Stimulated activated CD4-positive, alpha-beta T cell treated with anti-CD3 and anti-CD28 coated beads, Interleukin-1b, Interleukin-23, amount 100 ng/mL, for 24 hours (primary cell): ENCODE results near the gene OTUB1.

Experiments
- DNase-seq, 4 experiments: peaks; one replicate each; pipeline ENCODE4 v3.0.0-alpha.2; 2020; ENCODE audit warnings: low read depth in 4 of 4, low spot score in 1 of 4

Gene OTUB1

GRCh38 chr11:64022125-64022784 is 36.0 kb downstream of the OTUB1 start:
- DNase-seq: no peak

DNA sequence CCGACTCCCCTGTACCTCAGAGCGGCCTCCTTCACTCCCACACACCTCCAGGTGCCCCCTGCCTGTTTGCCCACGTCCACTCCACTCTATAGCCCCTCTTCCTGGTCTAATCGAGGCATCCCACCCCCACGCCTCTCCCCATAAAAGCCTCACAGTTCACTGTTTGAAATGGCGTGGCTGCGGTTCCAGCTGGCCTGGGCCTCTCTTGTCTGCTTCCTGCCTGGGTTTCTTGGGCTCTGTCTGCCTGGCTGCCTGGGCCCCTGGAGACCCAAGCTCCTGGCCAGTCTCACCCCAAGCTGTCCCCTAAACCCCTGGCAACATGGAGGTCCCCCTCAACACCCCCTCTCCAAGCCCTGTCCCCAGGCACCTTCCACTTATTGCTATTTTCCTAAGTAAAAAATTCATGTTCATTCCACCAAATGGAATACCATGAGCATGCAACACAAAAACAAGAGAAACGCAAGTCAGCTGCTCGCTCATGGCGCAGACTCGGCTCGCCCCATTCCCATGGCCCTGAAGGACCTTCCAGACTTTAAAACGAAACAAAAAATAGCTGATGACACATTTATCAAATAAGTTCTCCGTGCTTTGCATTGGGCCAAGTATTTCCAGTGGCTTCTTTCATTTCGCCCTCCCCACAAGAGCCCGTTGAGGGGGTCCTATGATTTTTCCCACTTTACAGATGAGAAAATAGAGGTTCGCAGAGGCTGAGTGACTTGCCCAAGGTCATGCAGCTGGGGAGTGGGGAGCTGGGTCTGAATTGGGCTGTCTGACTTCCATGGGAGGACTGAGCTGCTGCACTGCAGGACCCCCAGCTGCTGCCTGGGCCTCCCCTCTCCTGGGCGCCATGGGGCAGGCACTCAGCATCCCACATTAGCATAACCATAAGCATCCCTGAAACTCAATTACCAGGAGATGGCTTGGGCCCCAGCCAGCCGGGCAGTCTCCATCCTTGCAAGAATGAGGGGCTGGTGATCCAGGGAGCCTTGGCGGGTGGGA is 37.8 kb downstream of the OTUB1 start:
- no peak for DNase-seq

DNA sequence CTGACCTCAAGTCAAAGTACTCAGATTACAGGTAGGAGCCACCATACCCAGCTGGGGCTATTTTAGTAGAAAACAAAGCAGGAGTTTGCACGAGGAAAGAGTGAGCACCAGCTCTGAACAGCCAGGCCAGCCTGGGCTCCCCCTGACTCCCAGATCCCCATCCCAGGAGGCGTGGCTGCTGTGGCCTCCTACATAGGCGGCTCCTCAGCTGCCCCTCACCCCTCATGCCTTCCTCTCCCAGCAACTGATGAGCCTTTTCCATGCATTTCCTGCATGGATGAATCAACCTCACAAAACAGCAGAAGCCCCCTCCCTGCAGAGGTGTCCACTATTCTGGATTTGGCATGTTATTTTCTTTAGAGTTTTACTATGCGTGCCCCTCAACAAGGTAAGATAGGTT is 39.0 kb downstream of the OTUB1 start:
- DNase-seq: no peak

DNA sequence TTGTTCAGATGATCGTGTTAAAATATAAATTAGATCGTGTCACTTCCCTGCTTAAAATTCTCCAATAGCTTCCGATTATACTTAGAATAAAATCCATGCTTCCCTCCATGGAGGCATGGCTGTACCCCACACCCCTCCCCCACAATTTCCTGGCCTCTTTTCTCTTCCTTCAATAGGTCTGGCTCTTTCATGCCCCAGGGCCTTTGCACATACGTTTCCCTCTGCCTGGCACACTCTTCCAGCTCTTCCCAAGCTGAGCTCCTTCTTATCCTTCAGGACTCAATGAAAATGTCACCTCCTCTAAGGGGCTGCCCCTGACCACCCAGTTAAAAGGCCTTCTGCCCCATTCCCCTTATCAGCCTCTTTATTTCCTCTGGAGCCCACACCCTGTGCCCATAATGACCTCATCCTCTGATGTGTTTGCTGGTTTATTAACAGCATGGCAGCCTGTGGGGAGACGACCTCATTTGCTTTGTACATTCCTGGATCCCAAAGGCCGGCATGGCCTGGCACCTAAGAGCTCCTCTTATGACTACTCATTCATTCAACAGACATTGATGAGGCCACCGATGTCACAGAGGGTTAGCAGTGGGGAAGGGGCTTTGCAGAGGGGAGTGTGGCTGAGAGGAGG is 40.5 kb downstream of the OTUB1 start:
- no peak for DNase-seq

- no peak for DNase-seq
Measured at GRCh38 chr11:64027651-64028397, 41.6 kb downstream of the OTUB1 start.

- DNase-seq: no peak
Measured at GRCh38 chr11:64028398-64029115, 42.3 kb downstream of the OTUB1 start.

- DNase-seq: no peak
Measured at GRCh38 chr11:64029773-64030172, 43.5 kb downstream of the OTUB1 start.

DNA sequence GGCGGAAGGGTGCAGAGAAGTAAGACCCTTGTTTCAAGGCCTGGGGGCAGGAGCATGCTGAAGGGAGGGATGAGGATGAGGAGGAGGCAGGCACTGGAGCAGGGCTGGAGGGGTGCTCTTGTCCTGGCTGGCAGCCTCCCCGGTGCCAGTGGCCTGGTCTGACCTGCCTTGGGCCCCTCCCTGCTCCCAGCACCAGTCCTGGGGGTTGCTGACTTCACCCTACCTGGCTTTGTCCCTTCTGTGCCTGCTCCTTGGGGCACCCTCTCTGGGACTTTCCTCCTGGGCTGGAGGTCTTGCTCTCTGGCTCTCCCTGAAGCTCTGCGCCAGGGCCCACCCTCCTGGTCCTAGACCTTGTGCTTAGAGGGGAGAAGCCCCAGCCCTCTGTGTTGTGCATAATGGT is 44.8 kb downstream of the OTUB1 start:
- no peak for DNase-seq

GRCh38 chr11:64032050-64032449 is 45.8 kb downstream of the OTUB1 start:
- no peak for DNase-seq

GRCh38 chr11:64034411-64034811 is 48.2 kb downstream of the OTUB1 start:
- DNase-seq: no peak

DNA sequence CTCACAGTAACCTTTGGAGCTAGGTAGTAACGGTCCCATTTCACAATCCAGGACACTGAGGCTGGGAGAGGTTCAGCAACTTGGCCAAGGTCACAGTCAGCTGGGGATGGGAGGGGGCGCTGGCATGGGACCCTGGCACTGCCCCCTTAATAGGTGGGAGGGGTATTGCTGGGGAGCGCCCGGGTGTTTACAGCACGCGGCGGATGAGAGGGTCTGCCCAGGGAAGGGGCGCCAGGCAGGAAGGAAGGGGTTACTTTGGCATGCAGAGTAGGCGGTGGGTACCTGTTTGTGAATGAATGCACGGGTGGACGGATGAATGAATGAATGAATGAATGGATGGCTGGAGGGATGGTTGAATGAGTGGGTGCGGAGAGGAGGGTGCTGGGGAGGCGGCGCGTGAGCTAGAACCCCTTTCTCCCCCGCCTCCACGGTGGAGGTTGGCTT is 48.9 kb downstream of the OTUB1 start:
- DNase-seq: no peak

DNA sequence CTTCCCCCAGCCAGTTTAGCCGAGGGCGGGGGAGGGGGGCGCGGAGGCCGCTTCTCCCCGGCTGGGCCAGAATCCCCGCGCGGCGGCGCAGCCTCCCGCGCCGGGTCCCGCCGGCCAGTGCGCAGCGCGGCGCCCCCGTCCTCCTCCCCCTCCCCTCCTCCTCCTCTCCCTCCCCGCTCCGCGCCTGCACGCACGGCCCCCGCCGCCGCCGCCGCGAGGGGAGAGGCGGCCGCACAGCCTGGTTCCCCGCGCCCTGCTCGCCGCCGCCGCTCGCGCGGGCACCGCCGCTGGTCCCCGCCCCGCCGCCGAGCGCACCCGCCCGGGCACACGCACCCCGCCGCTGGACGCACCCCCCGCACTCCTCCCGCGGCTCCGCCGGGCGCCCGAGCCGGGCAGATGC is 49.3 kb downstream of the OTUB1 start, which contains the start of gene FLRT1:
FLRT1 (plus strand) TSS at position 356 of the 400 bp plus-strand sequence. CDS start 80,337 bp downstream, outside the sequence.
- DNase-seq: no peak

- no peak for DNase-seq
Measured at GRCh38 chr11:64036087-64037026, 50.1 kb downstream of the OTUB1 start.

DNA sequence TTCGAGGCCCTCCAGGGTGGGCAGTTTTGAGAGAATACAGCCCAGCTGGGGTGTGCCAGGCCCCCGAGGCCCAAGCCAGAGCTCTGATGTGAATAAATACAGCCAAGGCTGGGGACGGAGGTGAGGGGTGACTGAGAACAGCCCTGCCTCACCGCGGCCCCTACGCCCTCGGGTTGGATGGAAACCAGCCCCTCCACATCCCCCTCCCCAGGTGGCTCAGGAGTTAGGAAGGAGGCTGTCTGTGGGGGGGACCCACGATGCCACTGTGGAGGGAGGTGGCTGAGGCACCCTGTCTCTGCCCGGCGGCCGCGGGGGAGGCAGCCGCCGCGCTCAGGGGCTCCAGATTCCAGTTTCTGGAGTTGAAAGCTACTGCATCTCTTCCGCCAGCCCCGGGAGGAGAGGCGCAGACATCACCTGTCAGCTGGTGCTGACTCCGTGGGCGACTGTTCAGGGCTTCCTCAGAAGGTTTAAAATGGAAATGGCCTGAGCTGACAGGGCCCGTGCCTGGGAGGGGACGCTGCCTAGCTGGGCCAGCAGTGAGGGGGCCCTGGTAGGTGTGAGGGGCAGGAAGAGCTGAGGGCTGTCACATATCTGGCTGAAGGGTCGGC is 50.9 kb downstream of the OTUB1 start:
- no peak for DNase-seq

GRCh38 chr11:64038500-64038899 is 52.3 kb downstream of the OTUB1 start:
- DNase-seq: no peak

DNA sequence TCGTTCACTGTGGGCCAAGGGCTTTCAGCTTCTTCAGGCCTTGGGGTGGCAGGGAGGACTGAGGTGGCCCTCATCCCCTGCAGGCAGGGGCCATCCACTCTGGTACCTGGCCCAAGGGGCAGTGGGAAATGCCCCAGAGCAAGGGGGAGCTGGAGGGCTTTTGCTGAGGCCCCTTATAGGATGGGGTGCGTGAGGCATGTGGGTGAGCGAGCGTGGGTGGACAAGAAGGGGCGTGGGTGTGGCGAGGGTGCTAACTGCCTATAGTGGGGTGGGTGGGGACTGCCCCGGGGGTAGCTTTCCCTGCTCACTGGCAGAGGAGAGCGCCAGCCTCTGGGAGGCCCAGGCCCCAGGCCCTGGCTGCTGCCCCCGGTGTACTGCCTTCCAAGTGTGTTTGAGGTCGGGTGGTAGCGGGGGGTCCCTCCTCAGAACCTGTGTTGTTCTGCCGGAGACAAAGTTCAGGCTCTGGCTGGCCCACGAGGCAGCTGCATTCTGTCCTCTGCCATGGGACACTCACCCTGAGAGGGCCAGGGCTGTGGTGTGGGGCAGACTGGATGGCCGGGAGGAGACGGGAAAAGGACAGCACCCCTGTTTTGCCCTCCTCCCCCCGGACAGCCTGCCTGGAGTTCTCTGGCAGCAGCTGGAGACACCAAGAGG is 52.9 kb downstream of the OTUB1 start:
- DNase-seq: no peak

GRCh38 chr11:64040684-64041322 is 54.6 kb downstream of the OTUB1 start:
- DNase-seq: no peak

DNA sequence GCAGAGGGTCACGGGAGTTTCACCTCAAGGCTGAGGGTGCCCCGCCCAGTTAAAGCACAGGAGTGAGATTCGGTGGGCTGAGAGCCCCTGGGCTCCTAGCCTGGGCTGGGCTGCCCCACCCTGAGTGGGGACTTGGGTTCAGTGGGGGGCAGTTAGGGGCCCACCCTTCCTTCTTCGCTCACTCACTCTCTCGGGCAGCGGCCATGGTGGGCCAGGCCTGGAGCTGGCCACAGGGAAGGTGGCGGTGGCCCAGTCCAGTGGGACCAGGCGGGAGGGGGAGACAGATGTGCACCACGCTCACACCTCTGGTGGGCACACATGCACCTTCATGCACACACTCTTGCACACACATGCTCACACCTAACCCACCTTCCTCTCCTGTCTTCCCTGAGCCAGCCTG is 55.6 kb downstream of the OTUB1 start:
- DNase-seq: no peak
